Activated B cell treated with CpG ODN at 0.5 μM for 24 hours (primary cell): Measurements from ENCODE around the gene SERHL2. TPM values are rescaled to one million over a fixed set of nuclear protein-coding genes. Genes with fewer than 3 reads are reported as not detected.
"Not testable (repeated sequence)": the region's sequence is repeated elsewhere in the genome, so short reads cannot be mapped to it uniquely, and the experiment has no call there.

Source experiments
- ATAC-seq: fragments of 200-7000 bp; cut with Tn5 transposase; one replicate; pipeline ENCODE4 v1.10.0; 2021; ENCODE audit warnings: low read depth, mild to moderate bottlenecking, moderate library complexity
- CTCF ChIA-PET: fragments of 350-600 bp; sonication (Branson Sonifier 250); formaldehyde crosslinking; loops from one replicate; lab custom pipeline; 2021; ENCODE audit warnings: antibody characterized with exemption; lab: Charles Lee
- POLR2A ChIA-PET: fragments of 350-600 bp; sonication (Branson Sonifier 250); formaldehyde crosslinking; loops from one replicate; lab custom pipeline; 2021; ENCODE audit warnings: antibody characterized with exemption; lab: Charles Lee
- DNase-seq: peaks from one replicate; pipeline ENCODE4 v3.0.0; 2022
- H3K27ac Mint-ChIP-seq: one replicate; pipeline ENCODE4 v1.8.0; 2020; ENCODE audit warnings: mixed read lengths
- H3K27me3 Mint-ChIP-seq: one replicate; pipeline ENCODE4 v1.8.0; 2021; ENCODE audit warnings: mixed read lengths
- H3K36me3 Mint-ChIP-seq: one replicate; pipeline ENCODE4 v1.8.0; 2021; ENCODE audit warnings: low read depth, mixed read lengths
- H3K4me1 Mint-ChIP-seq: one replicate; pipeline ENCODE4 v1.8.0; 2021; ENCODE audit warnings: mixed read lengths
- H3K4me3 Mint-ChIP-seq: one replicate; pipeline ENCODE4 v1.8.0; 2020; ENCODE audit warnings: mild to moderate bottlenecking, mixed read lengths
- H3K9me3 Mint-ChIP-seq: one replicate; pipeline ENCODE4 v1.8.0; 2020; ENCODE audit warnings: mixed read lengths
- intact Hi-C: fragments of 100-400 bp; cut with micrococcal nuclease; formaldehyde crosslinking; loops from one replicate; pipeline ENCODE4 v1.15.1; 2024
- total RNA-seq: library from RNA; stranded (reverse); gene quantifications from 2 replicates; pipeline ENCODE4 v1.2.3, GENCODE V29; 2022
- TF ChIP-seq, protein P1 (sequence below): fragments of 200-600 bp; IDR thresholded peaks from one replicate; pipeline ENCODE4 v1.8.0; 2022; ENCODE audit warnings: antibody characterized with exemption, mild to moderate bottlenecking

Gene SERHL2
- total RNA-seq, 1 donor from 2014 or later, result 1.7 TPM

GRCh38 chr22:42536166-42536565 is 17.6 kb upstream of the SERHL2 start:
- Mint-ChIP-seq H3K4me3 (no peak overlapping the region), H3K36me3 (no peaks in the 10 kb centered on the region), H3K27ac (peak overlapping the region; percentile 65), H3K4me1 (peaks cover 70% of the 10 kb centered on the region), H3K9me3 (no peaks in the 10 kb centered on the region), H3K27me3 (no peaks in the 10 kb centered on the region)
- DNase-seq, result no peak
- POLR2A ChIA-PET, result interaction anchor here (0.7 to 2.3 kb wide), 4 partner anchors 15 to 78 kb away, joined by 3 to 28 read pairs (median 8); partner anchors contain the start of genes POLDIP3 and SERHL2
- no peak for ATAC-seq
- TF ChIP-seq, protein P1, sequence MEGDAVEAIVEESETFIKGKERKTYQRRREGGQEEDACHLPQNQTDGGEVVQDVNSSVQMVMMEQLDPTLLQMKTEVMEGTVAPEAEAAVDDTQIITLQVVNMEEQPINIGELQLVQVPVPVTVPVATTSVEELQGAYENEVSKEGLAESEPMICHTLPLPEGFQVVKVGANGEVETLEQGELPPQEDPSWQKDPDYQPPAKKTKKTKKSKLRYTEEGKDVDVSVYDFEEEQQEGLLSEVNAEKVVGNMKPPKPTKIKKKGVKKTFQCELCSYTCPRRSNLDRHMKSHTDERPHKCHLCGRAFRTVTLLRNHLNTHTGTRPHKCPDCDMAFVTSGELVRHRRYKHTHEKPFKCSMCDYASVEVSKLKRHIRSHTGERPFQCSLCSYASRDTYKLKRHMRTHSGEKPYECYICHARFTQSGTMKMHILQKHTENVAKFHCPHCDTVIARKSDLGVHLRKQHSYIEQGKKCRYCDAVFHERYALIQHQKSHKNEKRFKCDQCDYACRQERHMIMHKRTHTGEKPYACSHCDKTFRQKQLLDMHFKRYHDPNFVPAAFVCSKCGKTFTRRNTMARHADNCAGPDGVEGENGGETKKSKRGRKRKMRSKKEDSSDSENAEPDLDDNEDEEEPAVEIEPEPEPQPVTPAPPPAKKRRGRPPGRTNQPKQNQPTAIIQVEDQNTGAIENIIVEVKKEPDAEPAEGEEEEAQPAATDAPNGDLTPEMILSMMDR, result no peak
- CTCF ChIA-PET, result interaction anchor here (1.0 to 1.5 kb wide), 2 partner anchors 16 to 32 kb away, joined by 3 to 5 read pairs; no protein-coding TSS in a partner anchor
- intact Hi-C loops, result loop anchor here (10.0 kb wide), 1 partner anchor 329 kb away; no protein-coding TSS in a partner anchor

DNA sequence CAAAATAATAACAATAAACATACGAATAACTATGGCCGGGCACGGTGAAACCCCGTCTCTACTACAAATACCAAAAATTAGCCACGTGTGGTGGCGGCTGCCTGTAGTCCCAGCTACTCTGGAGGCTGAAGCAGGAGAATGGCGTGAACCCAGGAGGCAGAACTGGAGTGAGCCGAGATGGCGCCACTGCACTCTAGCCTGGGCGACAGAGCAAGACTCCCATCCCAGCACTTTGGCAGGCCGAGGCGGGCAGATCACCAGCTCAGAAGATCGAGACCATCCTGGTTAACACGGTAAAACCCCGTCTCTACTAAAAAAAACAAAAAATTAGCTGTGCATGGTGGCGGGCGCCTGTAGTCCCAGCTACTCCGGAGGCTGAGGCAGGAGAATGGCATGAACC is 17.1 kb upstream of the SERHL2 start:
- H3K9me3 Mint-ChIP-seq, result not testable (repeated sequence)

GRCh38 chr22:42537199-42537831 is 16.4 kb upstream of the SERHL2 start:
- Mint-ChIP-seq H3K27ac (peak overlapping the region; percentile 97), H3K4me3 (peak overlapping the region; percentile 67), H3K4me1 (peaks cover 72% of the 10 kb centered on the region)
- not testable (repeated sequence) for H3K27me3 Mint-ChIP-seq, H3K9me3 Mint-ChIP-seq, H3K36me3 Mint-ChIP-seq
- POLR2A ChIA-PET, result interaction anchor here (1.0 to 2.3 kb wide), 6 partner anchors 11 to 85 kb away, joined by 3 to 28 read pairs (median 5); partner anchors contain the start of genes POLDIP3 and SERHL2
- CTCF ChIA-PET, result interaction anchor here (1.0 to 1.5 kb wide), 3 partner anchors 15 to 31 kb away, joined by 3 to 5 read pairs (median 5); no protein-coding TSS in a partner anchor
- ATAC-seq, result peak; percentile 60
- peak; percentile 45 for DNase-seq
- intact Hi-C loops, result loop anchor here (1.0 to 10.0 kb wide), 2 partner anchors 14 to 327 kb away; no protein-coding TSS in a partner anchor

More for the DNA sequence above, 17.1 kb upstream of the SERHL2 start:
- H3K27me3 Mint-ChIP-seq, H3K36me3 Mint-ChIP-seq, ATAC-seq, DNase-seq: not testable (repeated sequence)
- Mint-ChIP-seq H3K27ac (peak overlapping the region; percentile 97), H3K4me3 (peak overlapping the region; percentile 67), H3K4me1 (peaks cover 74% of the 10 kb centered on the region)
- intact Hi-C loops, result loop anchor here (1.0 to 10.0 kb wide), 2 partner anchors 15 to 328 kb away; no protein-coding TSS in a partner anchor
- POLR2A ChIA-PET, result interaction anchor here (1.0 to 2.3 kb wide), 5 partner anchors 12 to 86 kb away, joined by 3 to 28 read pairs (median 6); partner anchors contain the start of genes POLDIP3 and SERHL2
- CTCF ChIA-PET, result interaction anchor here (1.0 to 1.5 kb wide), 2 partner anchors 16 to 32 kb away, joined by 3 to 5 read pairs; no protein-coding TSS in a partner anchor

- H3K4me3 Mint-ChIP-seq, result peak overlapping the region; percentile 70
- not testable (repeated sequence) for H3K36me3 Mint-ChIP-seq, H3K9me3 Mint-ChIP-seq, H3K27me3 Mint-ChIP-seq
- POLR2A ChIA-PET, result interaction anchor here (0.6 to 1.4 kb wide), 9 partner anchors 9 to 607 kb away, joined by 3 to 9 read pairs (median 4); partner anchors contain the start of gene POLDIP3
- peak overlapping the region; percentile 97 for H3K27ac Mint-ChIP-seq
- DNase-seq (peak; percentile 42), ATAC-seq (peak; percentile 61)
- CTCF ChIA-PET, result interaction anchor here (1.0 to 1.4 kb wide), 2 partner anchors 11 to 13 kb away, joined by 3 to 6 read pairs; no protein-coding TSS in a partner anchor
- intact Hi-C loops, result loop anchor here (10.0 kb wide), 1 partner anchor 325 kb away; no protein-coding TSS in a partner anchor
- H3K4me1 Mint-ChIP-seq, result peaks cover 54% of the 10 kb centered on the region
These were observed 14.5 kb upstream of the SERHL2 start for GRCh38 chr22:42539236-42539771.

- TF ChIP-seq, protein P1, result no peak
- intact Hi-C loops, result no loop called here
These were observed 9.1 kb upstream of the SERHL2 start for GRCh38 chr22:42544686-42545085.

DNA sequence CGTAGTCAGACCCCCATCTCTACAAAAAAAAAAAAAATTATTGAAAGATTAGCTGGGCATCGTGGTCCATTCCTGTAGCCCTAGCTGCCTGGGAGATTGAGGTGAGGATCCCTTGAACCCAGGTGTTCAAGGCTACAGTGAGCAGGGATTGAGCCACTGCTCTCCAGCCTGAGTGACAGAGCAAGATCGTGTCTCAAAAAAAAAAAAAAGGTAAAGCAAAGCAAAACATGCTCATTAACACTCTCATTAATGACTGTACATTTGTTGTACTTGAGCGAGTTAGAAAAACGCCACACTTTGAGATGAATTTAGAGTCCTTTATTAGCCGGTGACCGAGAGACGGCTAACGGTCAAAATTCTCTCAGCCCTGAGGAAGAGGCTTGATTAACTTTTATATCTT is 6.2 kb upstream of the SERHL2 start:
- intact Hi-C loops, result no loop called here
- Mint-ChIP-seq H3K9me3 (no peaks in the 10 kb centered on the region), H3K4me3 (no peak overlapping the region), H3K36me3 (peaks cover 1% of the 10 kb centered on the region), H3K27ac (peak overlapping the region; percentile 6), H3K27me3 (no peaks in the 10 kb centered on the region), H3K4me1 (peaks cover 39% of the 10 kb centered on the region)
- ATAC-seq (no peak), DNase-seq (no peak)
- ChIA-PET CTCF (interaction anchor here (0.6 kb wide), 1 partner anchor 14 kb away, joined by 3 read pairs; no protein-coding TSS in a partner anchor), POLR2A (interaction anchor here (0.7 kb wide), 1 partner anchor 10 kb away, joined by 6 read pairs; no protein-coding TSS in a partner anchor)
- TF ChIP-seq, protein P1, result no peak

More at GRCh38 chr22:42544686-42545085, 9.1 kb upstream of the SERHL2 start:
- Mint-ChIP-seq H3K27me3 (no peaks in the 10 kb centered on the region), H3K9me3 (no peaks in the 10 kb centered on the region), H3K36me3 (no peaks in the 10 kb centered on the region), H3K27ac (no peak overlapping the region), H3K4me1 (peaks cover 18% of the 10 kb centered on the region), H3K4me3 (no peak overlapping the region)
- ATAC-seq, result no peak
- ChIA-PET CTCF (no interaction called here), POLR2A (interaction anchor here (0.6 to 2.6 kb wide), 4 partner anchors 11 to 452 kb away, joined by 3 to 11 read pairs (median 6); partner anchors contain the start of gene POLDIP3)
- DNase-seq, result no peak

DNA sequence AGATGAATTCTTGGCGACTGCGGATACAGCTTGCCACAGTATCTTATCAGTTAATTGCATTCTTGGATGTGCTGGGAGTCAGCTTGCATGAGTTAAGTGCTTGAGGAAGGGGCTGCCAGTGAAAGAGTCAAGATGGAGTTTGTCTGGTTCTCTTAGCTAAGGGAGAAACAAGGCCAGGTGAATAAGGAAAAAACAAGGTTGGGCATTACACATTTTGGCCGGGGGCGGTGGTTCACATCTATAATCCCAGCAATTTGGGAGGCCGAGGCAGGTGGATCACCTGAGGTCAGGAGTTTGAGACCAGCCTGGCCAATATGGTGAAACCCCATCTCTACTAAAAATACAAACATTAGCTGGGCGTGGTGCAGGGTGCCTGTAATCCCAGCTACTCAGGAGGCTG is 5.6 kb upstream of the SERHL2 start:
- not testable (repeated sequence) for ATAC-seq

More for the DNA sequence above, 5.6 kb upstream of the SERHL2 start:
- H3K27me3 Mint-ChIP-seq, H3K9me3 Mint-ChIP-seq, H3K36me3 Mint-ChIP-seq, intact Hi-C loops, H3K27ac Mint-ChIP-seq, DNase-seq, H3K4me3 Mint-ChIP-seq, CTCF ChIA-PET: not testable (repeated sequence)
- peaks cover 43% of the 10 kb centered on the region for H3K4me1 Mint-ChIP-seq
- POLR2A ChIA-PET, result interaction anchor here (0.9 to 1.2 kb wide), 3 partner anchors 9 to 21 kb away, joined by 3 to 4 read pairs (median 4); no protein-coding TSS in a partner anchor
